Dermis blood vessel endothelial cell (primary cell): ENCODE data around the gene SRRM4. TPM values are rescaled to one million over a fixed set of nuclear protein-coding genes. Genes with fewer than 3 reads are reported as not detected.
A peak's percentile ranks its signal among the peaks of the same experiment; 100 is the strongest.
"Not testable (repeated sequence)": the region's sequence is repeated elsewhere in the genome, so short reads cannot be mapped to it uniquely, and the experiment has no call there.

Experiments used
- DNase-seq: peaks from one replicate; pipeline ENCODE4 v3.0.0; 2010
- total RNA-seq: library from RNA; depleted of rRNA; stranded (reverse); fragments of >200 nt; gene quantifications from 2 replicates; pipeline ENCODE4 v1.2.3, GENCODE V29; 2014

SRRM4 gene
- total RNA-seq, 1 donor from 2014 or later = not detected

DNA sequence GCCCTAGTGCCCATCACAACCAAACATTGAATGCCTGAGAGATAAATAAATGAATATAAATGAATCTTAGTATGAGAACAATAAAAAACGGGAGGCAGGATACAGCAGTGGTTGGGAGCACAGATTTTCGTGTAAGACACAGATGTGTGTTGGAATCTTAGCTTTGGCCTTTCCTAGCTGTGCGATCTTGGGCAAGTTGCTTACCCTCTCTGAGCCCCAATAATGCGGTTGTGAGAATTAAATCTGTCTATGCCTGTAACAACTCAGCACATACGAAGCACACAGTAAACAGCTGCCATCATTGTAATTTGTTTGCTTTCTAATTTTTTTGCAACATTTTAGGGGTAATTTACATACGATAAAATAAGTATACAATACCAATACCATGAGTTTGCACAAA is 89.8 kb downstream of the SRRM4 start:
- DNase-seq = no peak

DNA sequence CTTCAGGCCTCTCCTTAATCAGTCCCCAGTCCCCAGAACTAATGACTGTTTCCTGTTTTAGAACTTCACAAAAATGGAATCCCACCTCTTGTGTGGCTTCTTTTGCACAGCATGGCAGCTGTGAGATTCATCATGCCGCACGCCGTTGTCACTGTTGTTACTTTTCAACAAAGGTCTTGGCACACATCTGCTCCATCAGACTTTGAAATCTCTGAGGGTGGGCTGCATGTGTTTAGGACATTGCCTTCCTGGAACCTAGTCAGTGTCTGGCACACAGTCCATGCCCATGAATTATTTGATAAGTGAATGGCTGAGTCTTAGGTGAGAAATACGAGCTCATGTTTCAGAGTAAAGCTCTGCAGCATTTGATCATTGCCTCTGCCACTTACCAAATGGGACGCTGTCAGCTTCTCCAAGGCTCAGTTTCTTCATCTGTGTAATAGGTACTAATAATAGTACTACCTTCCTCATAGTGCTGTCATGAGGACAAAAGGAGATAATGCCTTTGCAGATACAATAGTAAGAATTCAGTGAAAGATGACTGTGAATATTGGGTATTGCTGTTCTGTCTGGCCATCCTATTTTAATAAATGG is 90.4 kb downstream of the SRRM4 start:
- DNase-seq = no peak

DNA sequence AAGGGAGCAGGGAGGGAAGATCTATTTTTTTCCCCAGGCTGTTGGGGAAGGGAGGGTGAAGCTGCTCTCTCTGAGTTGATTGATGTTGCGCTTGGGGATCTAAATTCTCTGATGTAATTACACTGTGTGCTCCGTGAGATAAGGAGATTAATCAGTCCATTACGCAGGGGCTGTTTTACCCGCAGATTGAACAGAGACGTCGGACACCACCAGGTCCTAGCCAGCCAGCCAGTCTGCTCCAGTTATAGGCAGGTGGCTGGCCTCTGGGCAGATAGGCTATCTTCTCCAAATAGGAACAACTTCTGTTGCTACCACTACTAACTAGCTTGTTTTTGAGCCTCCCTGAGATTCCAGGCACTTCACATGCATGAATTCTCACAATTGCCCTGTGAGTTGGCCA is 91.1 kb downstream of the SRRM4 start:
- no peak for DNase-seq

DNA sequence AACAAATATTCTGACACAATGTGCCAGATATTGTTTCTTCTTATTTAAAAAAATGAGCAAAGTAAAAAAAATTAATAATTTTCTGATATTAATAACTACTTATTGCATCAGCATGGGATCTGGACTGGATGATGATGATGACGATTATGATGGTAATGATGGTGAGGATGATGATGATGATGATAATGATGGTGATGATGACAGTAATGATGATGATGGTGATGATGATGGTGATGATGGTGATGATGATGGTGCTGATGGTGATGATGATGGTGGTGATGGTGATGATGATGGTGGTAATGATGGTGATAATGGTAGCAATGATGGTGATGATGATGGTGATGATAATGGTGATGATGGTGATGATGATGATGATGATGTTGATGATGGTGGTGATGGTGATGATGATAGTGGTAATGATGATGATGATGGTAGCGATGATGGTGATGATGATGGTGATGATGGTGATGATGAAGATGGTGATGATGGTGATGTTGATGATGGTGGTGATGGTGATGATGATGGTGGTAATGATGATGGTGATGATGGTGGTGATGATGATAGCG is 94.0 kb downstream of the SRRM4 start:
- no peak for DNase-seq

DNA sequence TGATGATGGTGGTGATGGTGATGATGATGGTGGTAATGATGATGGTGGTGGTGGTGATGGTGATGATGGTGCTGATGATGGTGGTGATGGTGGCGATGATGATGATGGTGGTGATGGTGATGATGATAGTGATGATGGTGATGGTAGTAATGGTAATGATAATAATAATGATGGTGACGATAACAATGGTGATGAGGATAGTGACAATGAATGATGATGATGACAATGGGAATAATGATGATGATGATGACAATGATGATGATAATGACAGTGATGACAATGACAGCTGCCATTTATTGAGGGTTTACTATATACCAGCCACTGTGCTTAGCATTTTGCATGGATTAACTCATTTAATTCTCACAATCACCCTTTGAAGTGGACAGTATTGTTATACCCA is 94.6 kb downstream of the SRRM4 start:
- no peak for DNase-seq

DNA sequence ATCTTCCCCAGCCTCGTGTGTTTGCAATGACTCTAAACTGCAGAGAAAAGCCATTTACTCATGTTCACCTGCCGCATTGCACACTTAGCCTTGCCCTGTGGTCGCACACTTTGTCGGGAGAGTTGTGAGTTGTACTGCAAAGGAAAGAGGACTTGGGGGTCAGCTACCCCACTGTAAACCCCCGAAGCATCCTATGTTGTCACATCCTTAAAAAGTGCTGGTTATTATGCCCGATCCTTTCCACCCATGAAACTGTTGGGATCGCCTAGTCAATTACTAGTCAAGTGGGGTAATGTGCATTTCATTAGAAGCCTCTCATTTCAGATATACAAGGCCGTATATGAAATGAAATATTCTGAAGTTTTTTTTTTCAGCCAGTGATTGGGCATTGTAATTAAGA is 98.2 kb downstream of the SRRM4 start:
- no peak for DNase-seq

DNA sequence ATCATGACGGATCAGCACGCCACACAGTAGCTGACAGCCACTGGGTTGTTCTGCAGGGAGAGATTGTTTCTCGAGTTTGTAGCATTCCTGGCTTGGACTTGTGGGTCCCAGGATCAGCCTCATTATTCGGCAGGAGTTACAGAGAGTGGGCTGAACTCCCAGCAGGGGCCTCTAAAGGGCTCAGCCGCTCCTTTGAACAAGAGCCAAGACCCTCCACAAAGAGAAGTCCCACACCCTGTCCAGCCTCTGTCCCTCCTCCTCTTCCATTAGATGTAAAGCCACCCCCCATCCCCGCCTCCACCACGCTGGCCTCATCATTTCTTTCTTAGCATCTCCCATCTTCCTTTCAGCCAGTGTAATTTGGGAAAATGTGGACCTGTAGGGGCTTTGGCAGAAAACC is 100.7 kb downstream of the SRRM4 start:
- no peak for DNase-seq

DNA sequence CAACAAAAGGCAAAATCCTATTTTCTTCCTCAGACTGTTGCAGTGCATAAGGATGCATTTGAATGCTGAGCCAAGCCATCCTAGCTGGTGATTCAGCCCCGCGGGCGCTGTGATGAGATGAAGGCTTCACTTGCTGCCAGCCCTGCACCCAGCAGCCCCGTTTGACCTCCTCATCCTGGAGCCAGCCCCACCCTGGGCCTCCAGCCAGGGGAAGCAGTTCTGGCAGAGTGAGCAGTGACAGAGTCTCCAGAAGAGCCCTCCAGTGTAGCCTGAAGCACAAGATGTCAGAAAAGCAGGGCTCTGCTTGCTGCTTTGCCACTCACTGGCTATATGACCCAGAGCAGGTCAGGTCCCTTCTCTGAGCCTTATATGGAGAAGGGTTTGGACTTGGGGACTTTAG is 101.2 kb downstream of the SRRM4 start:
- no peak for DNase-seq

DNA sequence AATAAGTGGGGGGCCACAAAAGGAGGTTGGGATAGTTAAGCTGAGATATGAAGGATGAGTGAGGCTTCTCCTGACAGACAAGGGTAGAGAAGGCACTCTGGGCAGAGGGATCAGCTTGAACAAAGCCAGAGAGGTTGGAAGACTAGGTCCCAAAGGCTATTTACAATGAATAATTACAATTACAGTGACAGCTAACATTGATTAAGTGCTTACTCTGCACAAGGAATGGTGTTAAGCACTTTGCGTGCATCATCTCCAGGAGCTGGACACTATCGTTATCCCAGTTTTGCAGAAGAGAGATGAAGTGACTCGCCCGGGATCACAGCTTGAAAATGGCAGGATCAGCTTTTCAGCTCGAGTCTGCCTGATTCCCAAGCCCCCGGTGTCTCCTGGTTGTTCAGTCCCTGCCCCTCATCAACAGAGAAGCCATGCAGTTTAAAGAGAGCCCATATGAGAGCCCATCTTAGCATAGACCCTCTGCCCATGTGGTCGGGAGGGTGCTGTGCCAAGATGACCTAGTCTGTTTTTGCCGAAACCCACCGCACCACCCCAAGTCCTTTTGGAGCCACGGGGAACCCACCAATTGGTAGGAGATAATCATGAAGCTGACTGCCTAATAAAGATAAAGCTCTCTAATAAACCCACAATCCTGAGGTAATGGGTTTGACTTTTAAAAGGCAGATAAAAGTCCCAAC is 107.5 kb downstream of the SRRM4 start:
- DNase-seq = no peak

DNA sequence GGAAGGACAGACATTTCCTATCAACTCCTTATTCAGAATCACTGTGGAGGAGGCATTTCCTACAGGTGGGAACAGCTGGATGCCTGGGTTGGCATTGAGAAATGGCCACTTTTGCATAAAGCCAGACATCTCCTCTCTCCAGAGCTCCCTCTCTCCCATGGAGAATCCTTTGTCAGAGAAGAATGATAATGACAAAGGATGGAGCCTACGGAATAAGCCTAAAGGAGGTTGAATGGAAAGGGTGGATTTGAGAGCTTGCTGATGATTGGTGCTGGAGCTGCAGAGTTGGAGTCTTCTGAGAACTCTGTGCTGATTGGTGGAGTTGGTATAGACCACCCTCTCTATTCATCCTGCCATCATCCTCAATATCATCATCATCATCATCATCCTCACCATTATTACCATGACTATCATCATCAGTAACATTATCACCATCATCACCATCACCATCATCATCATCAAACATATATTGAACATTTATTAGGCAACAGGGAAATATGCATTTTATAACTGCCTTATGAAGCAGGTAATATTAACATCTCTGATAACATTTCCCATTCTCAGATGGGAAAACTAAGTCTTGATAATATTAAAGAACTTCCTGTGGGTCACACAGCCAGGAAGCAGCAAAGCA is 108.2 kb downstream of the SRRM4 start:
- no peak for DNase-seq

DNA sequence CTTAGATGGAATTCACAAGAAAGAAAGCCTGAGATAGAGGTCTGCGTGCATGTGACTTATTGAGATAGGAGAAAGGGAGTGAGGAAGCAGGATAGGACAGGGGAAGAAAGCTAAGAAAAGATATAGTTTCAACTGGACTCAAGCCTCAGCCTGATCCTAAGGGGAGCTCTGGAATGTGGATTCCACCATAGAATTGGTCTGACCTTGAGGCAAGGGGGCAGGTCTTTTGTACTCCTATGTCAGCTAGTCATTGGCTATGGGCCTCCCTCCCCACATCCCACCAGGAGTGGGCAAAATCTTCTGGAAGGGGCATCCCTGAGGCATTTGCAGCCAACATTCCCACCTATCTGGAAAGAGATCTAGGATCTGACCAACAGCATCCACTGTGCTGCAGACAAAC is 108.9 kb downstream of the SRRM4 start:
- DNase-seq = no peak

DNA sequence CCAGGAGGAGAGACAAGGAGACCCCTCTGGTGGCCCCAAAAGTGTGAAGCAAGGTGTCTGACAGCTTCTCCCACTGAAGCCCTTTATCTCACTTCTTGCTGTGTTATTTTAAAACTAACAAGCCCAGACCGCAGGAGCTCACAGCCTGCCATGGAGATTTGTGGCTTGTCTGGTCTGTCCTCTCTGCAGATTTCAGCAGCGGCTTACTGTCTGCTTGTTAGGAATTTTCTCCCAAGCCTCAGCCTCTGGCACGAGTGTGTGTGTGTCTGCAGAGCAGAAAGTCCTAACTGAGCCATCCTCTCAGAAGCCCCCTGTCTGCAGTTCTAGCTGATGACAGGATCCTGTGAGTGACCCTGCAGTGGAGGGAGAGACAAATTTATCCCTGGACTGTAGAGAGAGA is 109.5 kb downstream of the SRRM4 start:
- DNase-seq = no peak

DNA sequence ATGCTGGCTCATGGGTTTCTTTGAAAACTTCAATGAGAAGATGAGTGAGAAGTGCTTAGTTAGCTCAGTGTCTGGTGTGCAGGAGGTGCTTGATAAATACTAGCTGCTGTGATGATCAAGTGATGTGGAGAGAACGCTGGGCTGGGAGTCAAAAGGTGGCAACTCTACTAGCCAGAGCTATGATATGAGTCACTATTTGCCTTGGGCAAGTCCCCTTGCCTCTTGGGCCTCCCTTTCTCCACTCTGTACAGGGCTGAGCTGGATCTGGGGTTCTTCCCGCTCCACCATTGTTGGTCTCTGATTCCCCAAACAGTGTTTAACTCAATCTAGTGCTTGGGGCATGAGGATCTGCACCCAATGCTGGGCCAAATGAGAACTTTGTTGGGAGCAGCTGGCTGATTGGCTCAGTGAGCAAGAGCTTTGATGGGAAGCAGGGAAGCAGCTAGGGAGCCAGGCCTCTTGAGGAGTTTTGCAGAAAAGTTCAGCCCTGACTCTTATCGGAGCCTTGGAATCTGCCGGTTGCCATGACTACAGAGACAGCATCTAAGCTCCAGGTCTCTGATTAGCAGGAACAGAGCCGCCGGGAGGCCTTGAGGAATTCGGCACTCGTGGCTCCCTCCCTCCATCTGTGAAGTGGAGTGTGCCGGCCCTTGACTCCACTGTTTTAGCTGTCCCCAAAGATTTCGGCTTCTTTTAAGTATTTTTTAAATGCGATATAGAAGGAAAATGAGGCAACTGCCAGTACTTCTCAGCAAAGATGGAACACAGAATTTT is 115.3 kb downstream of the SRRM4 start:
- DNase-seq = no peak

DNA sequence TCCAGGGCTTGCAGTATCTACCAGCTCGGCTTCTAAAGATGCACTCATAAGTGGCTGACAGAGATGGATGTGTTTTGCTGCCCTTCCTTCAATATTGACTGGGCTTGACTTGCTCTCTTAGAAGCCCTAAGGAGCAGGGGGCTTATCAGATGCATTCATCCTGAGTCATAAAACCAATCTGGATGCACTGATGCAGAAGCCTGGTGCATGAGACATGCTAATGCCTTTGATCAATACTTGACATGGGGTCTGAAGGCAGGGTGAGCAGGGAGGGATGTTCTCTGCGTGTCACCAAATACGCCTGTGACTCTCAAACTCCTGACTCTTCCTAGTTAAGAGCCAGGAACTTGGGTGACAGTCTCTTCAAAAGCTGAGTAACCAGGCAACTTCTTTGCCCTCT is 119.6 kb downstream of the SRRM4 start:
- no peak for DNase-seq

DNA sequence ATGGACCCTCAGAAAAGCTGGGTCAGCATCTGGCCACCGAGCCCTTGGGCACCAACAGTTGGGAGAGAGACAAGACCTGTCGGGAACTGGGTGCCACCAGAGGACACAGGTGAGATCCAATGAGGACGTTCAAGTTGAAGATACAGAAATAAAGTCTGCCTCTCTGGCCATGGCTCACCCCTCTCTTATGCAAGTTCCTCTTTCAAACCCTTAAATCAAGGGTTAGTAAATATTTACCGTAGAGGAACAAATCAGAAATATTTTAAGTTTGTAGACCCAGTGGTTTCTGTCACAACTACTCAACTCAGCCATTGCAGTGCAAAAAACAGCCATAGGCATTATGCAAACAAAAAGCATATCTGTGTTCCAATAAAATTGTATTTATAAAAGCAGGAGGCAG is 120.9 kb downstream of the SRRM4 start:
- no peak for DNase-seq

DNA sequence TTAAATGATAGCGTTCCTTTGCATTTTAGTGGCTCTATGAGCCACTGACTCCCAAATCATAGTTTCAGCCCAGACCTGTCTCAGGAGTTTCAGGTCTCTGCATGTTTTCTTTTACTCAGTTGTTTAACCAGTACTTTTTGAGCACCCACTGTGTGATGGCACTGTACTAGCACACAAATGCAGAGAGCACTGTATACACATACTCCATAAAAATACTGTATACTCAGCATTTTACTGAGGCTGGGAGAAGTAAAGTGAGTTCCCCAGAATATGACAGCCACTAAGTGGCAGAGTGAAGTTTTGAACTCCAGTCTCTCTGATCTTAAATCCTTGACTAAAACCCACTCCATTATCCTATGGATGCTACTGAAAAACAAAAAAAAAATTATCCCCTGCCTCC is 121.4 kb downstream of the SRRM4 start:
- DNase-seq = no peak

DNA sequence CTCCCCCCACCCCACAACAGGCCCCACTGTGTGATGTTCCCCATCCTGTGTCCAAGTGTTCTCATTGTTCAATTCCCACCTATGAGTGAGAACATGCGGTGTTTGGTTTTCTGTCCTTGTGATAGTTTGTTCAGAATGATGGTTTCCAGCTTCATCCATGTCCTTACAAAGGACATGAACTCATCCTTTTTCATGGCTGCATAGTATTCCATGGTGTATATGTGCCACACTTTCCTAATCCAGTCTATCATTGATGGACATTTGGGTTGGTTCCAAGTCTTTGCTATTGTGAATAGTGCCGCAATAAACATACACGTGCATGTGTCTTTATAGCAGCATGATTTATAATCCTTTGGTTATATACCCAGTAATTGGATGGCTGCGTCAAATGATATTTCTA is 123.6 kb downstream of the SRRM4 start:
- DNase-seq = not testable (repeated sequence)

DNA sequence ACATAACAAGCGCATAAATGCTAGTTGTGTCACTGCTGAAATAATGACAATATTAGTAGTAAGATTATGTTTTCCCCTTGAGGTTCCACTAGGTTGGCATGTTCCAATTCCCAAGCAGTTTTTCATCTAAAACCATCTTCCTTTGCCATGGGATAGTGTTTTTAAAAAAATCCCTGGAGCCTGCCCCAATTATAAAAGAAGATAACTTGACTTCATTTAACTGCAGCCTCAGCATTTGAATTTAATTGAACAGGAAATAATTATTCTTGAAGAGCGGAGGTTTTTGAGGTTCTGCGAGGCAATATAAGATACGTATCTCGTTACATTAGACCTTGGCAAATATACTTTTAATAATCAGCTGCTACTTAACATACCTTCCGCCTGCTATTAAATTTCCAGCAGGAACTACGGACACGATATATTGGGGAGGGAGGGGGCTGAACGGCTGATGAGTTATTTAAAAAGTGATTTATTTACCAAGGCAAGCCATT is 132.2 kb downstream of the SRRM4 start:
- DNase-seq = no peak

DNA sequence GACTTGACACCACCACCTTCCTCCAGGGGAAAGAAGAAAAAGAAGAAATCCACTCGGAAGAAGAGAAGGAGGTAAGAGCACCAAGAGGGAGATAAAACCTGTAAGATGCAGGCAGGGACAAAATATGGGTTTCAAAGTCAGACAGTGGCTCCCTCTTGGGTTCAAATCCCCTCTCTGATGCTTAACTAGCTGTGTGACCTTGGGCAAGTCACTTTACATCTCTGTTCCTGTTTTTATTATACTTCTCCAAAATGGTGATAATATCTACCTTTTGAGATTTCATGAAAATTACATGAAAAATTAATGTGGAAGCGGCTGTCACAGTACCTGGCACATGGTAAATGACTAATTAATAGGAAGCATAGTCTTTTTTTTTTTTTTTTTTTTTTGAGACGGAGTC is 133.0 kb downstream of the SRRM4 start:
- no peak for DNase-seq

DNA sequence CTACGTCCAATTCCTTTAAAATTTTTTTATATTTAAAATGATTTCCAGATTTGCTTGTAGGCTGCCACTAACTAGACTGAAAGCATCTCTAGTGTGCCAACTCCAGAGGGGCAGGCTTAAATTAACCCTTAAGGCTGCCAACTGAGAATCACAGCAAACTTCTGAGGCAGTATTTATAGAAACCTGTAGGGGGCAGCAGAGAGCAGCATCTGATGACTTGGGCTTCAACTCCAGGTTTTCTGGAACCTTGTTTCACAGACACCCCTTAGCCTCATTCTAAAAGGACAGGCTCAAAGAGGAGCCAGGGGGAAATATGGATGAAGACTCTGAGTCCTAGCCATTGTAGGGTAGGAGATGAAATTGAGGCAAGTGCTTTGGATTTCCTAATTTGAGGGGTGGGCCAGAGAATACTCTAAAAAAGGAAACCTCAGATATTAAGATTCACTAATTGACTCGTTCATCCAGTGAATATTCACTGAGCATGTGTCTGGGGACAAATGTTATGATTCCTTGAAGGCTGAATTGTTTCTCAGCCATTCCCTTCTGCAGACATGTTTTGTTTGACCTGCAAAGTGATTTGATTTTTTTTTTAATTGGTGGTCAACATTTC is 134.1 kb downstream of the SRRM4 start:
- peak; percentile 71 for DNase-seq

DNA sequence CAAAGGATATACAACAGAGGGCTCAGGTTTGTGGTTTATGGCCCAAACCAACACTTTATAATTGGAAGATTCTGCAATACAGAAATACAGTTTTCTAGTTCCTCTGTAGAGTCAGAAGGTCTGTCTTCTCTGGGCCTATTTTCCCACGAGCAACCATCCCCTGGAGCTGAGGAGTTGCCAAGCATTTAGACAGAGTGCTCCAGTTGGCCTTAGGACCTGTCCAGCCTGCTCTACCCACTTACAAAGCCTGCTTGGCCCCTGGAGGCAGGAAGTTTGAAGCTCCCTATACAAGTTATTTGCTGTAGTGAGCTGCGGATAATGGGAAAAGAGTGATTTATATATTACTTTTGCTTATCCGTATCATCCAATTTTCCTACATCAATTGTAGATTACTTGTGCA is 136.6 kb downstream of the SRRM4 start:
- no peak for DNase-seq

DNA sequence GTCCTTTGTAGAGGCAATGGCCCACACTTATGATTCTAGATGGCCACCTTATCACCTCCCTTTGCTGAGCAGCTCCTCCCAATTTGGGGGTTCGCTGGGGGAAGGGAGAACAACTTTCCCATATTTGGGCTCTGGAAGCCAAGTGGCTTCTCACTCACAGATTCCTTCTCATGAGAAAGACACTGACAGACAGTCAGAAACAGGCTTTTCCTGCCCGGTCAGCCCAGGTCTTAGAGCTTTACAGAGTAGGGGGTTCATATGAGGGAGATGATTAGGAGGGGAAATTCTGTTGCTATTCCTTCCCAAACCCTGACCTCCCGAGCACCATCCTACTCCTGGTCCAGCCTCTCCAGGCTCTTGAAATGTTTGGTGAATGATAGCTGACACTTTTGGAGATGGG is 137.3 kb downstream of the SRRM4 start:
- DNase-seq = no peak

DNA sequence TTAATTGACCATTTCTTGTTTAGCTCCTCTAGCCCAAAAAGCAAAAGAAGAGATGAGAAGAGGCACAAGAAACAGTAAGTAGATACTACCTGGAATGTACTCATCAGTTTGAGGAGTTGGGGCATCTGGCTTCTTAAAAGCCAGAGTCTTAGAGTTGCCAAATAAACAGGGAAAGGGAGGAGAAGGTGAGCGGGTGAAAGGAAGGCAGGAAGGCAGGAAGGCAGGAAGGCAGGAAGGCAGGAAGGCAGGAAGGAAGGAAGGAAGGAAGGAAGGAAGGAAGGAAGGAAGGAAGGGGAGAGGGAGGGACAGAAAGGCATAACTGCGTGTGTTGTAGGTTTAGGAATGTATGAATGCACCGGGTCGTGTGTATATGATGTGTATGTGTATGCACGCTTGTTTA is 140.7 kb downstream of the SRRM4 start:
- no peak for DNase-seq
